Effector memory CD4-positive, alpha-beta T cell (primary cell): Measurements from ENCODE around the gene RAB8B.
A peak's percentile ranks its signal among the peaks of the same experiment; 100 is the strongest.

Source experiments
- DNase-seq, 3 donors: peaks; one replicate each; pipeline ENCODE4 v3.0.0-alpha.2; 2020
- H3K27ac ChIP-seq: 2 replicates; pipeline ENCODE4 v1.7.0; 2013; ENCODE audit warnings: mild to moderate bottlenecking, low read length, moderate library complexity; ENCODE audit not compliant: insufficient read depth, poor library complexity, severe bottlenecking
- H3K27me3 ChIP-seq: replicated peaks from 2 replicates; pipeline ENCODE4 v1.7.0; 2013; ENCODE audit warnings: mild to moderate bottlenecking, low read length; ENCODE audit not compliant: insufficient read depth, control insufficient read depth, poor library complexity, severe bottlenecking
- H3K36me3 ChIP-seq: 2 replicates; pipeline ENCODE4 v1.7.0; 2013; ENCODE audit warnings: mild to moderate bottlenecking, low read length, moderate library complexity; ENCODE audit not compliant: control insufficient read depth, insufficient read depth
- H3K4me1 ChIP-seq: 2 replicates; pipeline ENCODE4 v1.7.0; 2013; ENCODE audit warnings: low read length, mild to moderate bottlenecking; ENCODE audit not compliant: control insufficient read depth, insufficient read depth, poor library complexity, severe bottlenecking
- H3K4me3 ChIP-seq: 2 replicates; pipeline ENCODE4 v1.7.0; 2013; ENCODE audit warnings: low read length, low read depth, mild to moderate bottlenecking; ENCODE audit not compliant: insufficient read depth, poor library complexity, severe bottlenecking
- H3K9me3 ChIP-seq: 2 replicates; pipeline ENCODE4 v1.7.0; 2013; ENCODE audit warnings: mild to moderate bottlenecking, low read length, moderate library complexity; ENCODE audit not compliant: control insufficient read depth

The RAB8B gene

GRCh38 chr15:63157891-63158431 lies 31.4 kb upstream of the RAB8B start:
- Histone ChIP-seq H3K27ac (peak overlapping the region; percentile 85), H3K4me1 (no peaks in the 10 kb centered on the region), H3K4me3 (peak overlapping the region; percentile 98), H3K27me3 (no peaks in the 10 kb centered on the region), H3K36me3 (peaks cover 10% of the 10 kb centered on the region), H3K9me3 (no peaks in the 10 kb centered on the region)
- peak in 1 of 3 donors; percentile 2 for DNase-seq

- Histone ChIP-seq H3K27me3 (no peaks in the 10 kb centered on the region), H3K36me3 (no peaks in the 10 kb centered on the region), H3K4me1 (no peaks in the 10 kb centered on the region), H3K27ac (no peak overlapping the region), H3K9me3 (no peaks in the 10 kb centered on the region), H3K4me3 (no peak overlapping the region)
- no peak for DNase-seq
These were observed 28.8 kb upstream of the RAB8B start for GRCh38 chr15:63160638-63161037.

GRCh38 chr15:63163217-63163616 lies 26.2 kb upstream of the RAB8B start:
- no peak overlapping the region for H3K27ac ChIP-seq
- no peaks in the 10 kb centered on the region for H3K36me3 ChIP-seq
- no peaks in the 10 kb centered on the region for H3K27me3 ChIP-seq
- H3K9me3 ChIP-seq = no peaks in the 10 kb centered on the region
- DNase-seq = no peak
- H3K4me3 ChIP-seq = no peak overlapping the region
- H3K4me1 ChIP-seq = no peaks in the 10 kb centered on the region

- Histone ChIP-seq H3K27ac (no peak overlapping the region), H3K9me3 (no peaks in the 10 kb centered on the region), H3K4me1 (no peaks in the 10 kb centered on the region), H3K36me3 (no peaks in the 10 kb centered on the region), H3K4me3 (no peak overlapping the region), H3K27me3 (no peaks in the 10 kb centered on the region)
- DNase-seq = no peak
These were observed 24.1 kb upstream of the RAB8B start for GRCh38 chr15:63165166-63165859.

- Histone ChIP-seq H3K27me3 (no peaks in the 10 kb centered on the region), H3K27ac (no peak overlapping the region), H3K36me3 (no peaks in the 10 kb centered on the region), H3K9me3 (no peaks in the 10 kb centered on the region), H3K4me3 (no peak overlapping the region), H3K4me1 (no peaks in the 10 kb centered on the region)
- no peak for DNase-seq
These were observed 23.2 kb upstream of the RAB8B start for GRCh38 chr15:63166219-63166618.

- H3K4me1 ChIP-seq = no peaks in the 10 kb centered on the region
- no peaks in the 10 kb centered on the region for H3K9me3 ChIP-seq
- no peak for DNase-seq
- H3K4me3 ChIP-seq = no peak overlapping the region
- H3K27me3 ChIP-seq = no peaks in the 10 kb centered on the region
- no peaks in the 10 kb centered on the region for H3K36me3 ChIP-seq
- H3K27ac ChIP-seq = no peak overlapping the region
These were observed 19.6 kb upstream of the RAB8B start for GRCh38 chr15:63169788-63170187.

GRCh38 chr15:63172376-63172775 lies 17.0 kb upstream of the RAB8B start:
- Histone ChIP-seq H3K27ac (no peak overlapping the region), H3K36me3 (no peaks in the 10 kb centered on the region), H3K4me3 (no peak overlapping the region), H3K4me1 (no peaks in the 10 kb centered on the region), H3K27me3 (no peaks in the 10 kb centered on the region), H3K9me3 (no peaks in the 10 kb centered on the region)
- no peak for DNase-seq

- Histone ChIP-seq H3K36me3 (no peaks in the 10 kb centered on the region), H3K27ac (no peak overlapping the region), H3K27me3 (no peaks in the 10 kb centered on the region), H3K4me3 (no peak overlapping the region), H3K9me3 (no peaks in the 10 kb centered on the region), H3K4me1 (no peaks in the 10 kb centered on the region)
- DNase-seq = no peak
These were observed 16.5 kb upstream of the RAB8B start for GRCh38 chr15:63172851-63173451.

GRCh38 chr15:63176302-63176701 lies 13.1 kb upstream of the RAB8B start:
- H3K4me1 ChIP-seq = no peaks in the 10 kb centered on the region
- H3K27me3 ChIP-seq = no peaks in the 10 kb centered on the region
- H3K36me3 ChIP-seq = no peaks in the 10 kb centered on the region
- no peak for DNase-seq
- no peaks in the 10 kb centered on the region for H3K9me3 ChIP-seq
- no peak overlapping the region for H3K27ac ChIP-seq
- H3K4me3 ChIP-seq = no peak overlapping the region

GRCh38 chr15:63178034-63178433 lies 11.4 kb upstream of the RAB8B start:
- H3K36me3 ChIP-seq = no peaks in the 10 kb centered on the region
- H3K4me1 ChIP-seq = no peaks in the 10 kb centered on the region
- H3K9me3 ChIP-seq = no peaks in the 10 kb centered on the region
- no peak overlapping the region for H3K4me3 ChIP-seq
- no peak overlapping the region for H3K27ac ChIP-seq
- H3K27me3 ChIP-seq = no peaks in the 10 kb centered on the region
- DNase-seq = no peak
